GM12891 (cell line): ENCODE data around the gene SAMD3.
"Not testable (repeated sequence)": the region's sequence is repeated elsewhere in the genome, so short reads cannot be mapped to it uniquely, and the experiment has no call there.

Source experiments
- POLR2A ChIP-seq: IDR thresholded peaks from 2 replicates; pipeline ENCODE4 v1.6.1; 2011; ENCODE audit warnings: low read depth, low read length, control low read depth
- POLR2AphosphoS5 ChIP-seq: IDR thresholded peaks from 2 replicates; pipeline ENCODE4 v1.6.1; 2011; ENCODE audit warnings: low read depth, low read length, control low read depth
- POU2F2 ChIP-seq: IDR thresholded peaks from 2 replicates; pipeline ENCODE4 v1.6.1; 2011; ENCODE audit warnings: low read depth, mild to moderate bottlenecking, control low read depth, low read length, moderate library complexity
- SPI1 ChIP-seq: IDR thresholded peaks from 2 replicates; pipeline ENCODE4 v1.6.1; 2011; ENCODE audit warnings: low read depth, low read length, control low read depth
- TAF1 ChIP-seq: IDR thresholded peaks from 2 replicates; pipeline ENCODE4 v1.6.1; 2011; ENCODE audit warnings: low read depth, low read length, control low read depth

GRCh38 chr6:130149016-130149415 lies 73.7 kb downstream of the SAMD3 start:
- not testable (repeated sequence) for TF ChIP-seq POLR2A, POLR2AphosphoS5, SPI1, POU2F2, TAF1
